Hepatocyte (in vitro differentiated cells): Measurements from ENCODE around the gene NKRF. TPM values are rescaled to one million over a fixed set of nuclear protein-coding genes. Genes with fewer than 3 reads are reported as not detected.

Experiments used
- DNase-seq: peaks from one replicate; pipeline ENCODE4 v3.0.0-alpha.2; 2016; ENCODE audit warnings: low spot score
- H2AFZ ChIP-seq: fragments of 200-600 bp; sonication (generic); 2 replicates; pipeline ENCODE4 v1.6.0; 2016; ENCODE audit warnings: antibody characterized with exemption, mild to moderate bottlenecking
- H3K27ac ChIP-seq: fragments of 200-600 bp; sonication (generic); 2 replicates; pipeline ENCODE4 v1.5.1; 2016; ENCODE audit warnings: mild to moderate bottlenecking
- H3K27me3 ChIP-seq: fragments of 200-600 bp; sonication (generic); 2 replicates; pipeline ENCODE4 v1.6.1; 2016
- H3K36me3 ChIP-seq: fragments of 200-600 bp; sonication (generic); replicated peaks from 2 replicates; pipeline ENCODE4 v1.5.1; 2016; ENCODE audit warnings: low read depth; ENCODE audit not compliant: insufficient read depth
- H3K4me1 ChIP-seq: fragments of 200-600 bp; sonication (generic); 2 replicates; pipeline ENCODE4 v1.5.1; 2016; ENCODE audit warnings: mild to moderate bottlenecking, moderate library complexity; ENCODE audit not compliant: insufficient read depth
- H3K4me2 ChIP-seq: fragments of 200-600 bp; sonication (generic); 2 replicates; pipeline ENCODE4 v1.6.0; 2016
- H3K4me3 ChIP-seq: fragments of 200-600 bp; sonication (generic); 2 replicates; pipeline ENCODE4 v1.5.1; 2016; ENCODE audit warnings: mild to moderate bottlenecking
- H3K79me2 ChIP-seq: fragments of 200-600 bp; sonication (generic); 2 replicates; pipeline ENCODE4 v1.6.0; 2017; ENCODE audit warnings: mild to moderate bottlenecking
- H3K9me2 ChIP-seq: fragments of 200-600 bp; sonication (generic); replicated peaks from 2 replicates; pipeline ENCODE4 v1.6.0; 2017; ENCODE audit warnings: mild to moderate bottlenecking; ENCODE audit not compliant: insufficient read depth
- H3K9me3 ChIP-seq: fragments of 200-600 bp; sonication (generic); 2 replicates; pipeline ENCODE4 v1.5.1; 2016; ENCODE audit warnings: low read depth, mild to moderate bottlenecking
- H4K20me1 ChIP-seq: fragments of 200-600 bp; sonication (generic); 2 replicates; pipeline ENCODE4 v1.6.0; 2016; ENCODE audit warnings: mild to moderate bottlenecking; ENCODE audit not compliant: insufficient read depth, poor library complexity, severe bottlenecking
- CTCF ChIP-seq: fragments of 200-600 bp; sonication (generic); IDR thresholded peaks from 2 replicates; pipeline ENCODE4 v1.5.1; 2016; ENCODE audit warnings: antibody characterized with exemption, mild to moderate bottlenecking; ENCODE audit not compliant: poor library complexity
- EZH2 ChIP-seq: fragments of 200-600 bp; sonication (generic); IDR thresholded peaks from 2 replicates; pipeline ENCODE4 v1.6.1; 2016; ENCODE audit warnings: antibody characterized with exemption, mild to moderate bottlenecking, borderline replicate concordance
- EZH2phosphoT487 ChIP-seq: fragments of 200-600 bp; sonication (generic); IDR thresholded peaks from one replicate; pipeline ENCODE4 v1.6.1; 2018; ENCODE audit warnings: antibody characterized with exemption, mild to moderate bottlenecking, low read depth, moderate library complexity; ENCODE audit not compliant: unreplicated experiment, severe bottlenecking
- WGBS: methylation state at CpG from one replicate; pipeline ENCODE4 v1.1.6; 2016; ENCODE audit warnings: low lambda C conversion rate; ENCODE audit errors: missing lambda C conversion rate; 5-methylcytosine and 5-hydroxymethylcytosine counted together
- polyA plus RNA-seq: library from polyadenylated mRNA; unstranded; fragments of >200 nt; fragmentation: Nextera tagmentation; extraction: Ambion mirVana; gene quantifications from 2 replicates; pipeline ENCODE4 v1.2.1, GENCODE V29; 2016
- total RNA-seq: library from RNA; depleted of rRNA; stranded (reverse); fragments of >200 nt; gene quantifications from 2 replicates; pipeline ENCODE4 v1.2.3, GENCODE V29; 2014

The NKRF gene
- total and polyA plus RNA-seq, 2 experiments from 2014 or later = 3.0 to 9.0 TPM

GRCh38 chrX:119574394-119575266, 31.6 kb downstream of the NKRF start, which contains the start of gene UBE2A:
Gene UBE2A (plus strand): TSS chrX:119574563. CDS start chrX:119574712, 149 bp downstream.
- H2AFZ ChIP-seq = peak within 1 kb of the TSS; percentile 98
- no peaks in the 10 kb centered on the region for H3K4me1 ChIP-seq
- peaks cover 12% of the 10 kb centered on the region for H3K79me2 ChIP-seq
- H4K20me1 ChIP-seq = no peaks in the 10 kb centered on the region
- peak; percentile 93 for DNase-seq
- no peaks in the 10 kb centered on the region for H3K9me2 ChIP-seq
- H3K9me3 ChIP-seq = no peaks in the 10 kb centered on the region
- H3K36me3 ChIP-seq = no peaks in the 10 kb centered on the region
- peak within 1 kb of the TSS; percentile 83 for H3K4me2 ChIP-seq
- 37% methylated on average over 46 of the region's 86 CpGs for WGBS
- TF ChIP-seq CTCF (peak; percentile 40), EZH2phosphoT487 (no peak), EZH2 (no peak)
- peak within 1 kb of the TSS; percentile 57 for H3K4me3 ChIP-seq
- peak within 1 kb of the TSS; percentile 98 for H3K27ac ChIP-seq
- H3K27me3 ChIP-seq = no peaks in the 10 kb centered on the region

- Histone ChIP-seq H3K79me2 (peaks cover 12% of the 10 kb centered on the region), H2AFZ (peak overlapping the region; percentile 98), H3K27me3 (no peaks in the 10 kb centered on the region), H3K27ac (peak overlapping the region; percentile 98), H3K4me3 (peak overlapping the region; percentile 57), H4K20me1 (no peaks in the 10 kb centered on the region), H3K36me3 (no peaks in the 10 kb centered on the region), H3K4me2 (peak overlapping the region; percentile 81), H3K9me3 (no peaks in the 10 kb centered on the region), H3K9me2 (no peaks in the 10 kb centered on the region), H3K4me1 (no peaks in the 10 kb centered on the region)
- peak; percentile 17 for DNase-seq
- WGBS = 39% methylated on average over 29 of the region's 30 CpGs
- TF ChIP-seq EZH2 = no peak
- no peak for TF ChIP-seq CTCF
- TF ChIP-seq EZH2phosphoT487 = no peak
Observed at GRCh38 chrX:119573840-119574393, 32.3 kb downstream of the NKRF start.

DNA sequence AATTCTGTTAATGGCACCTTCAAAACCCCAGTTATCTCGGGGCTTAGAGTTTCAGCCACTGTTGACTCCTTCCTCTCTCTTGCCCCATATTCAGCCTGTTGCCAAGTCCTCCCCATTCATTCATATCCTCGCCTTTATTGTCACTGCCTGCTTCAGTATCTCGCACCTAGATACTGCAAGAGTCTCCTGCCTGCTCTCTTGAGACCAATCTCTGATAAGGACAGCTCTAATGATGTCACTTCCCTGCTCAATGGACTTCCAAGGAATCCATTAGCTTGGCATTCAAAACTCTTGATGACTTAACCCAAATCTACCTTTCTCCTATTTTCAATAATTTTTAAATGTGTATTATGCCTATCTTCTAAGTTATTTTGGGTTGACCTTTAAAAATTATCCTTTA, 33.0 kb downstream of the NKRF start:
- peak overlapping the region; percentile 98 for H2AFZ ChIP-seq

More for the DNA sequence above, 33.0 kb downstream of the NKRF start:
- Histone ChIP-seq H3K4me2 (peak overlapping the region; percentile 81), H3K27me3 (no peaks in the 10 kb centered on the region), H3K79me2 (peaks cover 12% of the 10 kb centered on the region), H4K20me1 (no peaks in the 10 kb centered on the region), H3K4me1 (no peaks in the 10 kb centered on the region), H3K36me3 (no peaks in the 10 kb centered on the region), H3K9me2 (no peaks in the 10 kb centered on the region), H3K27ac (peak overlapping the region; percentile 98), H3K4me3 (peak overlapping the region; percentile 57), H3K9me3 (no peaks in the 10 kb centered on the region)
- TF ChIP-seq EZH2phosphoT487 (no peak), CTCF (no peak), EZH2 (no peak)
- WGBS = 57% methylated on average over 3 of the region's 3 CpGs
- DNase-seq = no peak
